SW480 (cell line): Measurements from ENCODE around the gene ATP5ME.
"Not testable (repeated sequence)": the region's sequence is repeated elsewhere in the genome, so short reads cannot be mapped to it uniquely, and the experiment has no call there.

Experiments used
- DNase-seq: peaks from one replicate; pipeline ENCODE4 v3.0.0-alpha.2; 2016; ENCODE audit warnings: low spot score

Gene ATP5ME

GRCh38 chr4:704971-705277 is 30.8 kb upstream of the ATP5ME start:
- no peak for DNase-seq

GRCh38 chr4:704198-704891 is 30.3 kb upstream of the ATP5ME start:
- no peak for DNase-seq

GRCh38 chr4:703336-704197 is 29.5 kb upstream of the ATP5ME start:
- DNase-seq: no peak

- DNase-seq: no peak
These were observed 28.6 kb upstream of the ATP5ME start for GRCh38 chr4:702618-703048.

GRCh38 chr4:700587-701264 is 26.6 kb upstream of the ATP5ME start:
- DNase-seq: no peak

- no peak for DNase-seq
These were observed 25.9 kb upstream of the ATP5ME start for GRCh38 chr4:699816-700580.

- not testable (repeated sequence) for DNase-seq
These were observed 20.4 kb upstream of the ATP5ME start for GRCh38 chr4:694341-694940.

GRCh38 chr4:692771-693554 is 18.9 kb upstream of the ATP5ME start:
- no peak for DNase-seq

GRCh38 chr4:689723-690122 is 15.6 kb upstream of the ATP5ME start:
- DNase-seq: no peak

- no peak for DNase-seq
These were observed 15.0 kb upstream of the ATP5ME start, which contains the start of gene SLC49A3 for GRCh38 chr4:688854-689681. Gene SLC49A3, minus strand, starts transcription at chr4:689151. Its CDS starts 24 bp downstream, at chr4:689127.

- no peak for DNase-seq
These were observed 14.1 kb upstream of the ATP5ME start for GRCh38 chr4:687971-688853.

GRCh38 chr4:687048-687970 is 13.2 kb upstream of the ATP5ME start:
- peak; percentile 71 for DNase-seq

- no peak for DNase-seq
These were observed 12.5 kb upstream of the ATP5ME start for GRCh38 chr4:686413-687040.

GRCh38 chr4:685679-686412 is 11.8 kb upstream of the ATP5ME start:
- no peak for DNase-seq

GRCh38 chr4:684623-685327 is 10.7 kb upstream of the ATP5ME start:
- DNase-seq: no peak
